Coronary artery (tissue), 2 donors: Measurements from ENCODE around the gene CFAP57.

Experiments
- DNase-seq: peaks from one replicate; pipeline ENCODE4 v3.0.0-alpha.2; 2017; ENCODE audit warnings: low spot score
- H3K27ac ChIP-seq, 2 donors: fragments of 200-600 bp; sonication (generic); one replicate each; pipeline ENCODE4 v1.5.1; 2016 to 2019
- H3K4me3 ChIP-seq: fragments of 200-600 bp; sonication (generic); 2 replicates; pipeline ENCODE4 v1.5.1; 2016; ENCODE audit warnings: mild to moderate bottlenecking, moderate library complexity
- TF ChIP-seq, protein P1 (sequence below): fragments of 200-600 bp; sonication (generic); IDR thresholded peaks from one replicate; pipeline ENCODE4 v1.5.1; 2019; ENCODE audit warnings: antibody characterized with exemption

The CFAP57 gene

DNA sequence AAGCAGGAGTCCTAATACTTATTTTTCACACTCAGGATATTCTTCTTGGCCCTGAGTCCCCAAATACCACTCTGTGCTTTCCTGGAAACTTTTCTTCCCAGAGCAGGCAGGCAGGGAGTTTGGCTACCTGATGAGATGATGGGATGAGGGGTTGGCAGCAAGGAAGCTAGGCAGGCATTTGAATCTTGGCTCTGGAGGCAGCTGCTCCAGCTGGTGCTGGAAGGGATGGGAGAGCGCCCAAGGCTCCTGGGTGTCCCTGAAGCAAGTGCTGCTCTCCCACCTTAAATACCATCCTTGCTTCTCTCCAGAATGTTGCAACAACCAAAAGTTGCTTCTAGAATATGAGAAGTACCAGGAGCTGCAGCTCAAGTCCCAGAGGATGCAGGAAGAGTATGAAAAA lies 49.7 kb downstream of the CFAP57 start:
- DNase-seq = no peak
- TF ChIP-seq, protein P1, sequence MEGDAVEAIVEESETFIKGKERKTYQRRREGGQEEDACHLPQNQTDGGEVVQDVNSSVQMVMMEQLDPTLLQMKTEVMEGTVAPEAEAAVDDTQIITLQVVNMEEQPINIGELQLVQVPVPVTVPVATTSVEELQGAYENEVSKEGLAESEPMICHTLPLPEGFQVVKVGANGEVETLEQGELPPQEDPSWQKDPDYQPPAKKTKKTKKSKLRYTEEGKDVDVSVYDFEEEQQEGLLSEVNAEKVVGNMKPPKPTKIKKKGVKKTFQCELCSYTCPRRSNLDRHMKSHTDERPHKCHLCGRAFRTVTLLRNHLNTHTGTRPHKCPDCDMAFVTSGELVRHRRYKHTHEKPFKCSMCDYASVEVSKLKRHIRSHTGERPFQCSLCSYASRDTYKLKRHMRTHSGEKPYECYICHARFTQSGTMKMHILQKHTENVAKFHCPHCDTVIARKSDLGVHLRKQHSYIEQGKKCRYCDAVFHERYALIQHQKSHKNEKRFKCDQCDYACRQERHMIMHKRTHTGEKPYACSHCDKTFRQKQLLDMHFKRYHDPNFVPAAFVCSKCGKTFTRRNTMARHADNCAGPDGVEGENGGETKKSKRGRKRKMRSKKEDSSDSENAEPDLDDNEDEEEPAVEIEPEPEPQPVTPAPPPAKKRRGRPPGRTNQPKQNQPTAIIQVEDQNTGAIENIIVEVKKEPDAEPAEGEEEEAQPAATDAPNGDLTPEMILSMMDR = no peak
- Histone ChIP-seq H3K27ac (no peak overlapping the region), H3K4me3 (no peak overlapping the region)

DNA sequence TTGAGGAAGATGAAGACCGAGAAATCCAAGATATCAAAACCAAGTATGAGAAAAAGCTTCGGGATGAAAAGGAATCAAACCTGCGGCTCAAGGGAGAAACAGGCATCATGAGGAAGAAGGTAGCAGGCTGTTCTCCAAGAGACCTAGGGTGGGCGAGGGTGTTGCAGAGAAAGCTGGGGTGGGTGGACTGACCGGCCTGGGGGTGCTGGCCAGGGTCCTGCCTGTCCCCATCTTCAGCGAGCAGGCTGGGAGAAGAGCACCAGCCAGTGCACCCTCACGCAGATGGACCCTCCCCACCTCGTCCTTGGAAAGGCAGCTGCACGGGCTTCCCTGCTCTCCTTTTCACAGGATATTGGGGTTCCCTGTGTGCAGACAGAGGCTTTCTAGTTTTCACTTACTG lies 50.7 kb downstream of the CFAP57 start:
- DNase-seq = no peak
- Histone ChIP-seq H3K4me3 (no peak overlapping the region), H3K27ac (no peak overlapping the region)
- TF ChIP-seq, protein P1 = no peak

DNA sequence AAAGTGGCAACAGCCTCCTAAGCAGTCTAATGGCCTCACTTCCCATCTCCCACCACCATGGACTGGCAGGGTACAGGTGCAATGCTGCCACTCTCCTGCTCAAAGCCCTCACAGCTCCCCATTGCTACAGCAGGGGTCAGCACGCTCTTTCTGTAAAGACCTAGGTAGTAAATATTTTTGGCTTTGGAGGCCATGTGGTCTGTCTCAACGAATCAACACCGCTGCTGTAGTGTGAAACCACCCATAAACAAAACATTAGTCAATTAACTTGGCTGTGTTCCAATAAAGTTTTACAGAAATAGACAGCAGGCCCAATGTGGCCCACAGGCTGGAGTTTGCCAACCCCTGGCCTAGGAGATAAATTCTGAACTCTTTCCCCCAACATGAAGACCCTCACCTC lies 53.0 kb downstream of the CFAP57 start:
- Histone ChIP-seq H3K4me3 (no peak overlapping the region), H3K27ac (no peak overlapping the region)
- no peak for DNase-seq
- TF ChIP-seq, protein P1 = no peak

DNA sequence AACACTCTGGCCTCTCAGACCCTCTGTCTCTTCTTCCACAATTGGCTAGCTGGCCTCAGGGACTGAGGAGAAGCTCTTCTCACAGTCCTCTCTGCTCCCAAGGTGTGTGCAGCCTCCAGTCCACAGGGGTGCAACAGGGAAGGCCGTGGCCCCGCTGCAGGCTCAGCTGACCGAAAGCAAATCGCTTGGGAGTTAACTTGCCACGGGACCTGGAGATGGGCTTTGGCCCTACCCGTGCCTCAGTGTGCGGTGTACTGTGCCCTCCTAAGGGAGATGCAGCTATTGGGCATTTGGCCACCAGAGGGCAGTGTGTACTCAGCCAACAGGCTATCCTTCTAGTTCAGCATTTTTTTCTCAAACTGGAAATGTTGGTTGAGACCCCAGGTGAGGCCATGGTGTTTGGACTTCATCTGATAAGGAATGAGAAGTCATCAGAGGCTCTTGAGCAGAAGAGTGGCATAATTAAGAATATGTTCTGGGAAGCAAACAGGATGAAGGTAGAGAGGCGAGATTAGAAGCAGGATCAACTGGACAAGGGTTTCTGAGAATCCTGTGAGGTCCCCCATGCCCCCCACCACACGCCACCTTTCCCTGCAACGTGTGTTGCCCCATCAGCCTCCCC lies 55.1 kb downstream of the CFAP57 start:
- H3K27ac ChIP-seq = no peak overlapping the region
- no peak overlapping the region for H3K4me3 ChIP-seq
- no peak for DNase-seq
- TF ChIP-seq, protein P1 = peak; percentile 87

DNA sequence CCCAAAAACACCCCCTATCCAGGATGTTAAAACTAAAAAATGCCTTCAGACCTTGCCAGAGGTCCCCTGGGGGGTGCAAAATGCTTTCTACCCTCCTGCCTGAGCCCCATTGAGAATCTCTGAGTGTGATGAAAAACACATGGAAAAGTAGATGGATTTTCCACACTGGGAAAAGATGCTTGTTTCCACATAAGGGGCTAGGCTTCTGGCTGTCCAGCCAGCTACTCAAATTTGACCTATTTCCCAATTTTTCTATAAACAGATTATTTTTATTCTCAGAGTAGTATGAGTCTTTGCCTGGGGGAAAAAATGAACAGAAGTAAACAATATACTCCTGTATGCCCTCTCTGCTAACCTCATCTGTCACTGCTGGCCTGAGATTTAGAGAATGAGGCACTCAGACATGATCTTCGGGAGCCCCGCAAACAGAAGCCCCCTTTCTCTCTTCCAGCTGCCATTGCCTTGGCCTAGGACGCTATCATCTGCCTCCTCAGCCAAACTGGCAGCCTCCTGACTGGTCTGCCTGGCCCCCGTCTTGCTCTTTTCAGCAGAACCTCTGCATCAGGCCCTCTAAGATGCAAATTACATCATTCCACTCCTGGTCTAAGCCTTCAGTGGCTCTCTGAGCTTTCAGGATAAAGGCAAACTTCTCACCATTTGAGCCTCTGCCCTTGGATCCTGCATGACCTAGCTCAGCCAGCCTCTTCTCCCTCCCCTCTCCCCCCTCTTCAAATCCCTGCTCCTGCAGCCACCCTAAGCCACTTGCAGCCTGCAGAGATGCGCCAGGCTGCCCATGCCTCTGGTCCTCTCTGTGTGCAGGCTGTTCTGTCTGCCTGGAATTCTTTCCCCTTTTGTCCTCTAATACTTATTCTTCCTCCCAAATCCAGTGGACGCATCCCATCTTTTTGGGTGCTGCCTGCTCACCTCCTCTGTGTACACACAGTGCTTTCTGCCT lies 58.0 kb downstream of the CFAP57 start:
- H3K4me3 ChIP-seq = no peak overlapping the region
- H3K27ac ChIP-seq = peak overlapping the region in 1 of 2 donors; percentile 56
- no peak for DNase-seq
- TF ChIP-seq, protein P1 = no peak

DNA sequence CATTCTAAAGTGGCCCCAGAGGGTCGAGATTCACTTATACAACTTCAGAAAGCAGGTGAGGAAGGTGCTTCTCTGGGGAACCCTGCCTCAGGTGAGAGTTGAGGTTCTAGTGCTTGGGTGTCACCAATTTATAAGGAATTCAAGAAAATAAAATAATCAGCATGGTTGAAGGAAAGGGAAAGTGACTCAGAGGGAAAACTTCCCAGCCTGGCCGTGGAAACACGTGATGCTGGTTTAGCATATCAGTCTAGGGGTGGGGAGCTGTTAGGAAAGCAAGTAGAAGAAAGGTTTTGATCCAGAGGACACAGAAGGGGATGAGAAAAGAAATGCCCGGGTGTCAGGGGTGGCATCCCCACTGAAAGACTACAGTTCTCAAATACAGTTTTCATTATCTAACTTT lies 59.9 kb downstream of the CFAP57 start:
- Histone ChIP-seq H3K4me3 (no peak overlapping the region), H3K27ac (peak overlapping the region; percentile 55 to 66)
- DNase-seq = no peak
- TF ChIP-seq, protein P1 = no peak

DNA sequence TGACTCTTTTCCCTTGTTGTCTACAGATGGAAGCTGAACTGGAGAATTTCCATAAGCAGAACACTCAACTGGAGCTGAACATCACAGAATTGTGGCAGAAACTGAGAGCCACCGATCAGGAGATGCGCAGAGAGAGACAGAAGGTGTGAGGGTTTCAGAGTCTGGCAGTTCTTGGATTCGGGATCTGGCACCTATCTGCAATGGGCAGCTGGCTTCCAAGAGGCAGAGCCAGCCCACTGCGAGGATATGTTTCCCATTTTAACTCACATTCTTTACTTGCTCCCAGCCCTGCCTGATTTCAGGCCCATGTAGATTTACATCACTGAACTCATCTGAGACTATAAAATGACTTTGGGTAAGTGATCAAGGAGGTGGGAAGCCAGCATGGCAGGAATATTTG lies 60.4 kb downstream of the CFAP57 start:
- no peak for DNase-seq
- TF ChIP-seq, protein P1 = no peak
- peak overlapping the region; percentile 55 to 66 for H3K27ac ChIP-seq
- no peak overlapping the region for H3K4me3 ChIP-seq
